MCF 10A (cell line): ENCODE measurements around the gene ADORA1. TPM values are rescaled to one million over a fixed set of nuclear protein-coding genes. Genes with fewer than 3 reads are reported as not detected.
A peak's percentile ranks its signal among the peaks of the same experiment; 100 is the strongest.

Experiments used
- BruUV-seq: library from RNA; stranded (reverse); fragments of 400-500 nt; replicated peaks from 2 replicates; lab custom pipeline; 2021; lab: Mats Ljungman, UMichigan
- CTCF ChIA-PET: fragments of 300-600 bp; sonication (Branson Sonifier 250); formaldehyde crosslinking; extraction: SDS; loops from one replicate; lab custom pipeline; 2021; ENCODE audit warnings: antibody characterized with exemption, inconsistent platforms; lab: Yijun Ruan, JAX
- POLR2A ChIA-PET: fragments of 300-600, 350-650 bp; sonication (Branson Sonifier 250); formaldehyde crosslinking; extraction: SDS; loops from one replicate; lab custom pipeline; 2020; ENCODE audit warnings: antibody characterized with exemption, inconsistent platforms; lab: Yijun Ruan, JAX
- DNase-seq: peaks from one replicate; pipeline ENCODE4 v3.0.0-alpha.2; 2018; ENCODE audit not compliant: unreplicated experiment
- H3K27ac Mint-ChIP-seq: one replicate; pipeline ENCODE4 v1.8.0; 2022; ENCODE audit warnings: mild to moderate bottlenecking, low read depth, mixed read lengths; ENCODE audit not compliant: unreplicated experiment
- H3K27me3 Mint-ChIP-seq: one replicate; pipeline ENCODE4 v1.8.0; 2022; ENCODE audit warnings: mixed read lengths; ENCODE audit not compliant: insufficient read depth, unreplicated experiment
- H3K36me3 Mint-ChIP-seq: one replicate; pipeline ENCODE4 v1.8.0; 2022; ENCODE audit warnings: mild to moderate bottlenecking, moderate library complexity, mixed read lengths; ENCODE audit not compliant: insufficient read depth, unreplicated experiment
- H3K4me1 Mint-ChIP-seq: one replicate; pipeline ENCODE4 v1.8.0; 2022; ENCODE audit warnings: mixed read lengths; ENCODE audit not compliant: insufficient read depth, unreplicated experiment
- H3K4me3 Mint-ChIP-seq: one replicate; pipeline ENCODE4 v1.8.0; 2022; ENCODE audit warnings: mild to moderate bottlenecking, moderate library complexity, mixed read lengths; ENCODE audit not compliant: unreplicated experiment
- H3K9me3 Mint-ChIP-seq: one replicate; pipeline ENCODE4 v1.8.0; 2022; ENCODE audit warnings: mixed read lengths; ENCODE audit not compliant: unreplicated experiment
- CTCF ChIP-seq: fragments of 200-600 bp; IDR thresholded peaks from one replicate; pipeline ENCODE4 v1.8.0; 2022; ENCODE audit warnings: antibody characterized with exemption, mild to moderate bottlenecking; ENCODE audit not compliant: unreplicated experiment
- intact Hi-C: fragments of 100-400 bp; cut with micrococcal nuclease; formaldehyde crosslinking; loops from 2 replicates; pipeline ENCODE4 v1.14.1; 2022
- total RNA-seq: library from RNA; stranded (reverse); gene quantifications from 2 replicates; pipeline ENCODE4 v1.2.3, GENCODE V29; 2022

The ADORA1 gene
- total RNA-seq, 1 experiment from 2014 or later = 0.26 TPM

- intact Hi-C loops = loop anchor here (1.0 to 2.0 kb wide), 4 partner anchors 45 to 132 kb away; no protein-coding TSS in a partner anchor
- ChIA-PET POLR2A (interaction anchor here (0.6 to 1.3 kb wide), 4 partner anchors 14 to 1390 kb away, joined by 3 to 5 read pairs (median 4); no protein-coding TSS in a partner anchor), CTCF (interaction anchor here (0.5 to 15.6 kb wide), 45 partner anchors 7 to 1726 kb away, joined by 3 to 334 read pairs (median 9); partner anchors contain the start of genes ADORA1 and CHI3L1)
- Mint-ChIP-seq H3K27ac (no peak overlapping the region), H3K4me1 (peaks cover 5% of the 10 kb centered on the region), H3K4me3 (no peak overlapping the region), H3K27me3 (peaks cover 18% of the 10 kb centered on the region), H3K36me3 (no peaks in the 10 kb centered on the region), H3K9me3 (no peaks in the 10 kb centered on the region)
- BruUV-seq = no TSS peak
- TF ChIP-seq CTCF = no peak
- DNase-seq = no peak
These were observed 44.0 kb downstream of the ADORA1 start for GRCh38 chr1:203171341-203172183.

GRCh38 chr1:203172184-203173010, 44.9 kb downstream of the ADORA1 start:
- BruUV-seq = no TSS peak
- peak; percentile 89 for DNase-seq
- Mint-ChIP-seq H3K36me3 (no peaks in the 10 kb centered on the region), H3K27me3 (peaks cover 18% of the 10 kb centered on the region), H3K9me3 (no peaks in the 10 kb centered on the region), H3K4me1 (peaks cover 1% of the 10 kb centered on the region), H3K27ac (no peak overlapping the region), H3K4me3 (no peak overlapping the region)
- TF ChIP-seq CTCF = peak; percentile 100
- intact Hi-C loops = loop anchor here (1.0 to 2.0 kb wide), 4 partner anchors 44 to 133 kb away; no protein-coding TSS in a partner anchor
- CTCF ChIA-PET = interaction anchor here (0.6 to 15.6 kb wide), 61 partner anchors 8 to 1224 kb away, joined by 3 to 334 read pairs (median 6); partner anchors contain the start of genes ADORA1, ATP2B4, CHI3L1 and PCAT6
- POLR2A ChIA-PET = interaction anchor here (0.6 to 1.3 kb wide), 5 partner anchors 10 to 1389 kb away, joined by 3 to 4 read pairs (median 3); partner anchors contain the start of gene ADORA1

- H3K4me1 Mint-ChIP-seq = no peaks in the 10 kb centered on the region
- H3K36me3 Mint-ChIP-seq = no peaks in the 10 kb centered on the region
- ChIA-PET POLR2A (interaction anchor here (1.1 to 1.3 kb wide), 4 partner anchors 9 to 133 kb away, joined by 3 to 6 read pairs (median 4); partner anchors contain the start of gene ADORA1), CTCF (interaction anchor here (0.6 to 15.6 kb wide), 56 partner anchors 9 to 1223 kb away, joined by 3 to 334 read pairs (median 6); partner anchors contain the start of genes ADORA1, ATP2B4, CHI3L1 and PCAT6)
- H3K27ac Mint-ChIP-seq = no peak overlapping the region
- TF ChIP-seq CTCF = peak; percentile 13
- no peak overlapping the region for H3K4me3 Mint-ChIP-seq
- H3K9me3 Mint-ChIP-seq = no peaks in the 10 kb centered on the region
- intact Hi-C loops = loop anchor here (2.0 kb wide), 1 partner anchor 94 kb away; no protein-coding TSS in a partner anchor
- peaks cover 18% of the 10 kb centered on the region for H3K27me3 Mint-ChIP-seq
- BruUV-seq = no TSS peak
- no peak for DNase-seq
These were observed 45.6 kb downstream of the ADORA1 start for GRCh38 chr1:203173011-203173555.
